IMR-90 (cell line): Measurements from ENCODE around the gene ANTXR1. TPM values are rescaled to one million over a fixed set of nuclear protein-coding genes. Genes with fewer than 3 reads are reported as not detected.

Source experiments
- ATAC-seq: fragments of 200-7000 bp; cut with Tn5 transposase; 2 replicates; pipeline ENCODE4 v1.9.1; 2020; ENCODE audit warnings: low read depth, mild to moderate bottlenecking, moderate library complexity
- BruUV-seq: library from RNA; stranded (reverse); fragments of 400-500 nt; replicated peaks from 2 replicates; lab custom pipeline; 2021; lab: Mats Ljungman, UMichigan
- CTCF ChIA-PET: fragments of 300-600 bp; formaldehyde crosslinking; extraction: SDS; loops from one replicate; lab custom pipeline; 2021; ENCODE audit warnings: antibody characterized with exemption; lab: Yijun Ruan, JAX
- POLR2A ChIA-PET: fragments of 300-600 bp; sonication (Branson Sonifier 250); formaldehyde crosslinking; loops from one replicate; lab custom pipeline; 2022; ENCODE audit warnings: antibody characterized with exemption; ENCODE audit not compliant: unreplicated experiment; lab: Charles Lee
- DNase-seq: peaks from one replicate; pipeline ENCODE4 v3.0.0; 2013
- H2AFZ ChIP-seq: replicated peaks from 2 replicates; pipeline ENCODE3; 2013; ENCODE audit warnings: low read length, mild to moderate bottlenecking; ENCODE audit not compliant: poor library complexity
- H2AK5ac ChIP-seq: 2 replicates; pipeline ENCODE4 v1.6.1; 2013; ENCODE audit warnings: low read depth, low read length, inconsistent platforms
- H2AK9ac ChIP-seq: replicated peaks from 2 replicates; pipeline ENCODE3; 2013; ENCODE audit warnings: mild to moderate bottlenecking, low read depth, low read length, moderate library complexity; ENCODE audit not compliant: poor library complexity
- H2BK120ac ChIP-seq: 2 replicates; pipeline ENCODE4 v1.6.1; 2013; ENCODE audit warnings: low read depth, low read length, inconsistent platforms
- H2BK15ac ChIP-seq: 3 replicates; pipeline ENCODE4 v1.6.1; 2013; ENCODE audit warnings: low read depth, low read length, inconsistent platforms
- H2BK20ac ChIP-seq: 2 replicates; pipeline ENCODE4 v1.6.1; 2013; ENCODE audit warnings: low read depth, mild to moderate bottlenecking, inconsistent platforms, low read length, moderate library complexity
- H2BK5ac ChIP-seq: 2 replicates; pipeline ENCODE4 v1.6.1; 2013; ENCODE audit warnings: mild to moderate bottlenecking, low read depth, low read length, inconsistent platforms; ENCODE audit not compliant: poor library complexity, severe bottlenecking
- H3K14ac ChIP-seq: replicated peaks from 2 replicates; pipeline ENCODE4 v1.6.1; 2013; ENCODE audit warnings: low read depth, low read length, inconsistent platforms
- H3K18ac ChIP-seq: 2 replicates; pipeline ENCODE4 v1.6.1; 2013; ENCODE audit warnings: low read depth, low read length, control low read depth
- H3K23ac ChIP-seq: 2 replicates; pipeline ENCODE4 v1.6.1; 2013; ENCODE audit warnings: low read depth, low read length, inconsistent platforms
- H3K27ac ChIP-seq: 2 replicates; pipeline ENCODE4 v1.5.1; 2013; ENCODE audit warnings: mild to moderate bottlenecking, control low read depth, low read length; ENCODE audit not compliant: insufficient read depth
- H3K27me3 ChIP-seq: 2 replicates; pipeline ENCODE4 v1.6.1; 2013; ENCODE audit warnings: low read length; ENCODE audit not compliant: control insufficient read depth, insufficient read depth
- H3K36me3 ChIP-seq: 2 replicates; pipeline ENCODE4 v1.6.1; 2013; ENCODE audit warnings: low read length, mixed read lengths; ENCODE audit not compliant: control insufficient read depth, insufficient read depth
- H3K4ac ChIP-seq: 2 replicates; pipeline ENCODE4 v1.6.1; 2013; ENCODE audit warnings: low read depth, low read length, inconsistent platforms
- H3K4me1 ChIP-seq: 2 replicates; pipeline ENCODE4 v1.6.1; 2013; ENCODE audit warnings: low read length, mixed read lengths; ENCODE audit not compliant: control insufficient read depth, insufficient read depth
- H3K4me2 ChIP-seq: 2 replicates; pipeline ENCODE4 v1.6.1; 2013; ENCODE audit warnings: low read depth, mild to moderate bottlenecking, control low read depth, low read length, moderate library complexity
- H3K4me3 ChIP-seq: 2 replicates; pipeline ENCODE4 v1.5.1; 2013; ENCODE audit warnings: low read depth, mild to moderate bottlenecking, control low read depth, low read length, moderate library complexity; ENCODE audit not compliant: insufficient read depth
- H3K56ac ChIP-seq: 2 replicates; pipeline ENCODE4 v1.6.1; 2013; ENCODE audit warnings: low read length, inconsistent platforms; ENCODE audit not compliant: insufficient read depth; ENCODE audit errors: extremely low read depth
- H3K79me1 ChIP-seq, 2 experiments: 2 replicates each; pipeline ENCODE4 v1.6.1; 2013; ENCODE audit warnings: low read length in 2 of 2, inconsistent platforms in 1 of 2, low read depth in 1 of 2
- H3K9ac ChIP-seq: 2 replicates; pipeline ENCODE4 v1.6.1; 2013; ENCODE audit warnings: low read depth, low read length, control low read depth
- H3K9me1 ChIP-seq: 2 replicates; pipeline ENCODE4 v1.6.1; 2013; ENCODE audit warnings: low read length, inconsistent platforms; ENCODE audit not compliant: insufficient read depth
- H3K9me3 ChIP-seq: 2 replicates; pipeline ENCODE4 v1.6.1; 2013; ENCODE audit warnings: low read length; ENCODE audit not compliant: control insufficient read depth, insufficient read depth
- H4K20me1 ChIP-seq: 2 replicates; pipeline ENCODE4 v1.6.1; 2013; ENCODE audit warnings: low read length, inconsistent platforms; ENCODE audit not compliant: insufficient read depth
- H4K5ac ChIP-seq: 2 replicates; pipeline ENCODE4 v1.6.1; 2013; ENCODE audit warnings: mild to moderate bottlenecking, low read depth, low read length, control low read depth
- H4K8ac ChIP-seq, 2 experiments: 2 replicates each; pipeline ENCODE4 v1.6.1; 2013; ENCODE audit warnings: low read depth in 2 of 2, low read length in 2 of 2, control low read depth in 1 of 2, inconsistent platforms in 1 of 2
- H4K91ac ChIP-seq: 2 replicates; pipeline ENCODE4 v1.6.1; 2013; ENCODE audit warnings: low read depth, low read length, inconsistent platforms; ENCODE audit not compliant: insufficient read depth
- BHLHE40 ChIP-seq: fragments of 150-350 bp; IDR thresholded peaks from 2 replicates; pipeline ENCODE4 v1.6.1; 2016; ENCODE audit warnings: mild to moderate bottlenecking, low read depth, low read length
- CEBPB ChIP-seq: IDR thresholded peaks from 2 replicates; pipeline ENCODE4 v1.6.1; 2012; ENCODE audit warnings: low read depth, low read length, improper control_type of control experiment
- CHD1 ChIP-seq: IDR thresholded peaks from 2 replicates; pipeline ENCODE4 v1.6.1; 2012; ENCODE audit warnings: low read depth, low read length, improper control_type of control experiment
- CTCF ChIP-seq: conservative IDR thresholded peaks from 2 replicates; pipeline ENCODE4 v1.5.1; 2012; ENCODE audit warnings: mild to moderate bottlenecking, low read depth, low read length, improper control_type of control experiment
- FOS ChIP-seq: fragments of 150-350 bp; IDR thresholded peaks from 2 replicates; pipeline ENCODE4 v1.6.1; 2016; ENCODE audit warnings: low read depth, low read length
- MAFK ChIP-seq: IDR thresholded peaks from 2 replicates; pipeline ENCODE4 v1.6.1; 2012; ENCODE audit warnings: low read depth, low read length, improper control_type of control experiment
- MAZ ChIP-seq: IDR thresholded peaks from 2 replicates; pipeline ENCODE4 v1.6.1; 2012; ENCODE audit warnings: low read depth, mild to moderate bottlenecking, low read length, improper control_type of control experiment, moderate library complexity, borderline replicate concordance
- MXI1 ChIP-seq: IDR thresholded peaks from 2 replicates; pipeline ENCODE4 v1.6.1; 2012; ENCODE audit warnings: low read depth, mild to moderate bottlenecking, low read length, moderate library complexity, borderline replicate concordance
- NFE2L2 ChIP-seq: fragments of 150-350 bp; IDR thresholded peaks from 2 replicates; pipeline ENCODE4 v1.6.1; 2016; ENCODE audit warnings: low read depth, mild to moderate bottlenecking, low read length
- POLR2A ChIP-seq: IDR thresholded peaks from 2 replicates; pipeline ENCODE4 v1.6.1; 2012; ENCODE audit warnings: mild to moderate bottlenecking, low read depth, low read length
- RAD21 ChIP-seq: IDR thresholded peaks from 2 replicates; pipeline ENCODE4 v1.6.1; 2012; ENCODE audit warnings: low read length, improper control_type of control experiment
- RCOR1 ChIP-seq: IDR thresholded peaks from 2 replicates; pipeline ENCODE4 v1.6.1; 2012; ENCODE audit warnings: mild to moderate bottlenecking, low read length, improper control_type of control experiment; ENCODE audit not compliant: insufficient replicate concordance
- RFX5 ChIP-seq: IDR thresholded peaks from 2 replicates; pipeline ENCODE4 v1.8.0; 2012; ENCODE audit warnings: low read depth, mild to moderate bottlenecking, low read length, moderate library complexity
- SMC3 ChIP-seq: fragments of 150-350 bp; IDR thresholded peaks from 2 replicates; pipeline ENCODE4 v1.6.1; 2016; ENCODE audit warnings: low read depth, mild to moderate bottlenecking, antibody characterized with exemption, low read length, moderate library complexity
- WGBS, 2 experiments: methylation state at CpG; one replicate each; pipeline versions ENCODE4 v1.1.5 to v1.1.7; 2013; ENCODE audit warnings: missing lambda C conversion rate in 2 of 2; ENCODE audit not compliant: insufficient read length in 1 of 2; ENCODE audit errors: extremely low coverage in 2 of 2; 5-methylcytosine and 5-hydroxymethylcytosine counted together
- dilution Hi-C: fragments of 300-500 bp; cut with HindIII; formaldehyde crosslinking; loops from one replicate; pipeline ENCODE4 v1.14.3; 2018; ENCODE audit warnings: low sequenced_read_pairs; ENCODE audit not compliant: unreplicated experiment
- in situ Hi-C: fragments of 300-500 bp; cut with MboI; formaldehyde crosslinking; loops from 3 replicates; pipeline ENCODE4 v1.14.3; 2019; ENCODE audit warnings: low sequenced_read_pairs, inconsistent platforms, mixed read lengths
- intact Hi-C: fragments of 100-400 bp; cut with micrococcal nuclease; formaldehyde crosslinking; loops from 2 replicates; pipeline ENCODE4 v1.10.0; 2022
- polyA plus RNA-seq, 3 experiments: library from polyadenylated mRNA; depleted of rRNA; stranded (reverse); fragments of >200 nt; gene quantifications; 2 replicates each; pipeline ENCODE4 v1.2.3, GENCODE V29; 2012; ENCODE audit warnings: low replicate concordance in 1 of 3
- total RNA-seq: library from RNA; depleted of rRNA; stranded (reverse); fragments of >200 nt; gene quantifications from 2 replicates; pipeline ENCODE4 v1.2.3, GENCODE V29; 2012
- TF ChIP-seq, protein P1 (sequence below): fragments of 150-350 bp; IDR thresholded peaks from 2 replicates; pipeline ENCODE4 v1.6.1; 2017; ENCODE audit warnings: mild to moderate bottlenecking, antibody characterized with exemption, low read length, low read depth
- TF ChIP-seq, protein P2 (sequence below): fragments of 150-350 bp; IDR thresholded peaks from 2 replicates; pipeline ENCODE4 v1.6.1; 2016; ENCODE audit warnings: low read depth, mild to moderate bottlenecking, low read length, moderate library complexity, borderline replicate concordance

The ANTXR1 gene
- total and polyA plus RNA-seq, 2 of the 4 experiments (the other 2 are of a cell fraction), result 27.2 to 36.9 TPM

GRCh38 chr2:69111076-69111475, 98.1 kb downstream of the ANTXR1 start:
- Histone ChIP-seq H3K27ac (no peak overlapping the region), H3K14ac (no peak overlapping the region), H2BK5ac (no peak overlapping the region), H3K4ac (no peak overlapping the region), H3K23ac (no peak overlapping the region), H3K4me2 (no peak overlapping the region), H2AFZ (no peak overlapping the region), H3K9ac (no peak overlapping the region), H2AK5ac (no peak overlapping the region), H4K8ac (no peak overlapping the region), H3K79me1 (peaks cover 5 to 14% of the 10 kb centered on the region in 2 experiments; a peak in 1 of 4 replicates), H2BK20ac (no peak overlapping the region), H3K4me3 (no peak overlapping the region), H3K36me3 (peaks cover 29% of the 10 kb centered on the region), H3K9me1 (peaks cover 18% of the 10 kb centered on the region; the same call in 1 of the 2 replicates), H3K27me3 (no peaks in the 10 kb centered on the region), H3K56ac (no peak overlapping the region), H2BK15ac (no peak overlapping the region), H4K20me1 (no peaks in the 10 kb centered on the region), H3K4me1 (peaks cover 13% of the 10 kb centered on the region), H4K91ac (no peak overlapping the region), H3K18ac (no peak overlapping the region), H2BK120ac (no peak overlapping the region), H2AK9ac (no peak overlapping the region), H3K9me3 (no peaks in the 10 kb centered on the region), H4K5ac (no peak overlapping the region)
- dilution Hi-C loops (no loop called here), intact Hi-C loops (no loop called here), in situ Hi-C loops (no loop called here)
- no CpG with 5 or more reads among the region's 1 CpG for WGBS, 2 experiments
- no peak for TF ChIP-seq RAD21
- no peak for TF ChIP-seq NFE2L2
- TF ChIP-seq RCOR1, result no peak
- TF ChIP-seq BHLHE40, result no peak
- no peak for TF ChIP-seq FOS
- no peak for TF ChIP-seq MXI1
- no peak for TF ChIP-seq CHD1
- TF ChIP-seq RFX5, result no peak
- TF ChIP-seq MAFK, result no peak
- TF ChIP-seq MAZ, result no peak
- TF ChIP-seq, protein P1, sequence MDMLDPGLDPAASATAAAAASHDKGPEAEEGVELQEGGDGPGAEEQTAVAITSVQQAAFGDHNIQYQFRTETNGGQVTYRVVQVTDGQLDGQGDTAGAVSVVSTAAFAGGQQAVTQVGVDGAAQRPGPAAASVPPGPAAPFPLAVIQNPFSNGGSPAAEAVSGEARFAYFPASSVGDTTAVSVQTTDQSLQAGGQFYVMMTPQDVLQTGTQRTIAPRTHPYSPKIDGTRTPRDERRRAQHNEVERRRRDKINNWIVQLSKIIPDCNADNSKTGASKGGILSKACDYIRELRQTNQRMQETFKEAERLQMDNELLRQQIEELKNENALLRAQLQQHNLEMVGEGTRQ, result no peak
- no peak for TF ChIP-seq POLR2A
- no peak for TF ChIP-seq SMC3
- TF ChIP-seq CEBPB, result no peak
- TF ChIP-seq, protein P2, sequence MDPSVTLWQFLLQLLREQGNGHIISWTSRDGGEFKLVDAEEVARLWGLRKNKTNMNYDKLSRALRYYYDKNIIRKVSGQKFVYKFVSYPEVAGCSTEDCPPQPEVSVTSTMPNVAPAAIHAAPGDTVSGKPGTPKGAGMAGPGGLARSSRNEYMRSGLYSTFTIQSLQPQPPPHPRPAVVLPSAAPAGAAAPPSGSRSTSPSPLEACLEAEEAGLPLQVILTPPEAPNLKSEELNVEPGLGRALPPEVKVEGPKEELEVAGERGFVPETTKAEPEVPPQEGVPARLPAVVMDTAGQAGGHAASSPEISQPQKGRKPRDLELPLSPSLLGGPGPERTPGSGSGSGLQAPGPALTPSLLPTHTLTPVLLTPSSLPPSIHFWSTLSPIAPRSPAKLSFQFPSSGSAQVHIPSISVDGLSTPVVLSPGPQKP, result no peak
- no peak for TF ChIP-seq CTCF
- CTCF ChIA-PET, result no interaction called here
- POLR2A ChIA-PET, result no interaction called here
- no TSS peak for BruUV-seq
- ATAC-seq (no peak), DNase-seq (no peak)
